OCI-LY1 (cell line): Measurements from ENCODE around the gene VWA3B.

Experiments
- H2AFZ ChIP-seq: fragments of 200-600 bp; sonication (generic), shearing (Covaris generic); 2 replicates; pipeline ENCODE4 v1.6.0; 2014; ENCODE audit warnings: antibody characterized with exemption, mild to moderate bottlenecking, low read length
- H3F3A ChIP-seq: fragments of 200-600 bp; sonication (generic), shearing (Covaris generic); 2 replicates; pipeline ENCODE4 v1.6.0; 2014; ENCODE audit warnings: mild to moderate bottlenecking, antibody characterized with exemption, low read length, moderate library complexity; ENCODE audit not compliant: insufficient read depth
- H3K27ac ChIP-seq: fragments of 200-600 bp; sonication (generic); 2 replicates; pipeline ENCODE4 v1.5.1; 2014; ENCODE audit warnings: low read length, mixed run types, mild to moderate bottlenecking, low read depth; ENCODE audit not compliant: poor library complexity, severe bottlenecking
- H3K27me3 ChIP-seq: fragments of 200-600 bp; sonication (generic); 2 replicates; pipeline ENCODE4 v1.6.0; 2014; ENCODE audit warnings: antibody characterized with exemption, mild to moderate bottlenecking, low read length, moderate library complexity; ENCODE audit not compliant: insufficient read depth
- H3K36me3 ChIP-seq: fragments of 200-600 bp; sonication (generic); 2 replicates; pipeline ENCODE4 v1.6.1; 2014; ENCODE audit warnings: mild to moderate bottlenecking, antibody characterized with exemption, low read length, moderate library complexity, mixed read lengths; ENCODE audit not compliant: insufficient read depth
- H3K4me1 ChIP-seq: fragments of 200-600 bp; sonication (generic); 2 replicates; pipeline ENCODE4 v1.5.1; 2014; ENCODE audit warnings: mild to moderate bottlenecking, low read length, moderate library complexity; ENCODE audit not compliant: insufficient read depth, severe bottlenecking
- H3K4me2 ChIP-seq: fragments of 200-600 bp; sonication (generic), shearing (Covaris generic); 2 replicates; pipeline ENCODE4 v1.6.1; 2014; ENCODE audit warnings: low read length
- H3K4me3 ChIP-seq: fragments of 200-600 bp; sonication (generic); 2 replicates; pipeline ENCODE4 v1.5.1; 2014; ENCODE audit warnings: low read length, low read depth, mild to moderate bottlenecking, mixed read lengths; ENCODE audit not compliant: poor library complexity, severe bottlenecking
- H3K79me2 ChIP-seq: fragments of 200-600 bp; shearing (Covaris generic); 2 replicates; pipeline ENCODE4 v1.6.1; 2016; ENCODE audit warnings: mixed run types, low read length, mixed read lengths; ENCODE audit not compliant: insufficient read depth
- H3K9ac ChIP-seq: fragments of 200-600 bp; sonication (generic), shearing (Covaris generic); 2 replicates; pipeline ENCODE4 v1.6.1; 2014; ENCODE audit warnings: mild to moderate bottlenecking, low read length, mixed read lengths
- H3K9me2 ChIP-seq: fragments of 200-600 bp; sonication (generic), shearing (Covaris generic); 2 replicates; pipeline ENCODE4 v1.6.1; 2014; ENCODE audit warnings: low read depth, mild to moderate bottlenecking, low read length, mixed read lengths
- H3K9me3 ChIP-seq: fragments of 200-600 bp; shearing (Covaris generic); 2 replicates; pipeline ENCODE4 v1.6.1; 2014; ENCODE audit warnings: low read length, mixed read lengths
- H4K20me1 ChIP-seq: fragments of 200-600 bp; sonication (generic), shearing (Covaris generic); 2 replicates; pipeline ENCODE4 v1.6.0; 2016; ENCODE audit warnings: mild to moderate bottlenecking, low read length; ENCODE audit not compliant: insufficient read depth
- CTCF ChIP-seq: fragments of 200-600 bp; sonication (generic), shearing (Covaris generic); IDR thresholded peaks from 2 replicates; pipeline ENCODE4 v1.5.1; 2017; ENCODE audit warnings: mild to moderate bottlenecking, antibody characterized with exemption, low read length, moderate library complexity, mixed read lengths
- EZH2 ChIP-seq: fragments of 200-600 bp; sonication (generic), shearing (Covaris generic); IDR thresholded peaks from 2 replicates; pipeline ENCODE4 v1.8.0; 2017; ENCODE audit warnings: borderline replicate concordance, mixed run types, mild to moderate bottlenecking, antibody characterized with exemption, low read length, moderate library complexity, mixed read lengths

VWA3B gene

DNA sequence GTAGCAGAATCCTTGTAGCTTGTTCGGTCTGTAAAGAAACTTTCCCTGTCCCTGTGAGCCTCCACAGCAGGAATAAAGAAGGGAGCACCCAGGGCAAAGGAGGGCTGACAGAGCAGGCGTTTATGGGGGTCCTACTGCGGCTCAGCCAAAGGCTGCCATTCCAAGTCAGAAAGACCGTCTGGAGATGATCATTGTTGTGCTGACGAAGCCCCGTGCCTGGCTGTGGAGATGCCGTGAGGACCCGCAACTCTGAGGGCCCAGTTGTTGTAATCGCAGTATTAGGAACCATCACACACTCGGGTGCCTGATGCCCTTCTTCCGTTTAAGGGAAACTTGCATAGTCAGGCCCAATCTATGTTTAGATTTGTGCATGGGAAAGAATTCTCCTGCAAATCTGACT lies 16.9 kb upstream of the VWA3B start:
- Histone ChIP-seq H3K79me2 (no peaks in the 10 kb centered on the region), H3K9me2 (no peaks in the 10 kb centered on the region), H3K4me2 (no peak overlapping the region), H3K4me1 (no peaks in the 10 kb centered on the region), H2AFZ (no peak overlapping the region), H3K27me3 (no peaks in the 10 kb centered on the region), H4K20me1 (no peaks in the 10 kb centered on the region), H3K36me3 (no peaks in the 10 kb centered on the region; the same call in 1 of the 2 replicates), H3K9me3 (no peaks in the 10 kb centered on the region), H3K4me3 (no peak overlapping the region), H3K9ac (no peak overlapping the region), H3K27ac (no peak overlapping the region), H3F3A (no peaks in the 10 kb centered on the region)
- TF ChIP-seq EZH2 (no peak), CTCF (no peak)

DNA sequence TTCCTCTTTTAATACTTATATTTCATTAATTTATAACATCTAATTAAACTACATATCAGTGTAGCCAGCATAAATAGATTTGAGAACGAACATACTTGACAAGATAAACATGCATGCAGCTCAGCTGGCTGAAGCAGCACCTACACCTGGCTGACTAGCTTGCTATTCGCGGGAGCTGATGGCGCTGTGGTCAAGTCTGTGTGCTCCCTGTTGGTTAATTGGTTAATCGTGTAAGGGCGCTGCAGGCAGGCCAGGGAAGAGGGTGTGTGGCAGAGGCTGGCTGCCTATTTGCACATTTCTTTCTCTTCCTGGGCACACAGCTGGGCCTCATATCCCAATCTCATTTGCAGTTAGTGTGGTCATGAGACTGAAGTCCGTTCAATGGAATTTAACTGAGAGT lies 14.5 kb upstream of the VWA3B start:
- Histone ChIP-seq H3K36me3 (no peaks in the 10 kb centered on the region; the same call in 1 of the 2 replicates), H3K9me3 (no peaks in the 10 kb centered on the region), H2AFZ (no peak overlapping the region), H3K9me2 (no peaks in the 10 kb centered on the region), H3K9ac (no peak overlapping the region), H3K27me3 (no peaks in the 10 kb centered on the region), H3K27ac (no peak overlapping the region), H4K20me1 (no peaks in the 10 kb centered on the region), H3K79me2 (no peaks in the 10 kb centered on the region), H3K4me2 (no peak overlapping the region), H3K4me1 (no peaks in the 10 kb centered on the region), H3K4me3 (no peak overlapping the region), H3F3A (no peaks in the 10 kb centered on the region)
- TF ChIP-seq EZH2 (no peak), CTCF (no peak)

- no peak overlapping the region for H2AFZ ChIP-seq
- H3K4me2 ChIP-seq, result no peak overlapping the region
- H3K36me3 ChIP-seq, result no peaks in the 10 kb centered on the region
- TF ChIP-seq CTCF (no peak), EZH2 (no peak)
- H3K4me3 ChIP-seq, result no peak overlapping the region
- peaks cover 3% of the 10 kb centered on the region; the same call in 1 of the 2 replicates for H3K9me3 ChIP-seq
- H3K79me2 ChIP-seq, result no peaks in the 10 kb centered on the region
- no peaks in the 10 kb centered on the region for H3K27me3 ChIP-seq
- H3K4me1 ChIP-seq, result peaks cover 13% of the 10 kb centered on the region
- no peak overlapping the region for H3K27ac ChIP-seq
- no peaks in the 10 kb centered on the region for H4K20me1 ChIP-seq
- H3F3A ChIP-seq, result no peaks in the 10 kb centered on the region
- no peaks in the 10 kb centered on the region for H3K9me2 ChIP-seq
- no peak overlapping the region for H3K9ac ChIP-seq
Measured at GRCh38 chr2:98078701-98079100, 8.3 kb upstream of the VWA3B start.
